Endothelial cell of umbilical vein (primary cell): ENCODE data around the gene ZPR1. TPM values are rescaled to one million over a fixed set of nuclear protein-coding genes. Genes with fewer than 3 reads are reported as not detected.

Source experiments
- BruUV-seq: library from RNA; stranded (reverse); fragments of 400-500 nt; replicated peaks from 2 replicates; lab custom pipeline; 2021; lab: Mats Ljungman, UMichigan
- CTCF ChIA-PET: fragments of 300-600, 350-600 bp; sonication (Branson Sonifier 250); formaldehyde crosslinking; loops from one replicate; lab custom pipeline; 2021; ENCODE audit warnings: antibody characterized with exemption, inconsistent platforms; lab: Charles Lee
- POLR2A ChIA-PET: fragments of 300-600, 350-600 bp; sonication (Branson Sonifier 250); formaldehyde crosslinking; loops from one replicate; lab custom pipeline; 2021; ENCODE audit warnings: antibody characterized with exemption, inconsistent platforms; lab: Charles Lee
- DNase-seq: peaks from one replicate; pipeline ENCODE4 v3.0.0-alpha.2; 2011; ENCODE audit warnings: low read depth, low spot score
- FAIRE-seq: peaks from 2 replicates; lab custom pipeline; 2011; peaks lifted over from hg19 to GRCh38; lab: Jason Lieb, UNC
- H2AFZ ChIP-seq: 2 replicates; pipeline ENCODE4 v1.6.0; 2012; ENCODE audit warnings: low read depth, low read length, control low read depth, inconsistent platforms
- H3K27ac ChIP-seq: 2 replicates; pipeline ENCODE4 v1.5.1; 2011; ENCODE audit warnings: low read depth, mild to moderate bottlenecking, control low read depth, low read length, moderate library complexity; ENCODE audit not compliant: insufficient read depth
- H3K27me3 ChIP-seq, 2 experiments: 2 replicates each; pipeline versions ENCODE4 v1.6.0 to v1.6.1; 2011; ENCODE audit warnings: low read length in 2 of 2, mixed read lengths in 1 of 2; ENCODE audit not compliant: control insufficient read depth in 2 of 2, insufficient read depth in 2 of 2
- H3K36me3 ChIP-seq, 2 experiments: 2 replicates in 1 of 2; 3 replicates in 1 of 2; pipeline ENCODE4 v1.5.1; 2011; ENCODE audit warnings: low read length in 2 of 2, mild to moderate bottlenecking in 1 of 2, moderate library complexity in 1 of 2; ENCODE audit not compliant: control insufficient read depth in 2 of 2, insufficient read depth in 2 of 2; ENCODE audit errors: extremely low read depth in 1 of 2
- H3K4me1 ChIP-seq: 3 replicates; pipeline ENCODE4 v1.5.1; 2011; ENCODE audit warnings: mild to moderate bottlenecking, low read length; ENCODE audit not compliant: control insufficient read depth, insufficient read depth; ENCODE audit errors: extremely low read depth
- H3K4me2 ChIP-seq: 2 replicates; pipeline ENCODE4 v1.6.1; 2011; ENCODE audit warnings: low read length, control low read depth, mixed read lengths; ENCODE audit not compliant: insufficient read depth
- H3K4me3 ChIP-seq, 3 experiments: fragments of 200-600 bp in 1 of 3; sonication (generic), shearing (Covaris generic) in 1 of 3; replicated peaks in 1 of 3; 2 replicates each; pipeline ENCODE4 v1.5.1; 2011 to 2016; ENCODE audit warnings: control low read depth in 3 of 3, low read length in 3 of 3, mild to moderate bottlenecking in 2 of 3, inconsistent platforms in 1 of 3, low read depth in 1 of 3, moderate library complexity in 1 of 3; ENCODE audit not compliant: insufficient read depth in 1 of 3
- H3K79me2 ChIP-seq: 2 replicates; pipeline ENCODE4 v1.6.0; 2012; ENCODE audit warnings: low read length, inconsistent platforms; ENCODE audit not compliant: control insufficient read depth, insufficient read depth
- H3K9ac ChIP-seq: replicated peaks from 2 replicates; pipeline ENCODE3; 2011; ENCODE audit warnings: low read length, control low read depth; ENCODE audit not compliant: insufficient read depth; ENCODE audit errors: extremely low read depth
- H3K9me1 ChIP-seq: replicated peaks from 3 replicates; pipeline ENCODE4 v1.6.0; 2011; ENCODE audit warnings: mild to moderate bottlenecking, low read length; ENCODE audit not compliant: control insufficient read depth, insufficient read depth; ENCODE audit errors: extremely low read depth
- H3K9me3 ChIP-seq: replicated peaks from 2 replicates; pipeline ENCODE4 v1.5.1; 2012; ENCODE audit warnings: low read length, inconsistent platforms; ENCODE audit not compliant: control insufficient read depth, insufficient read depth
- H4K20me1 ChIP-seq: replicated peaks from 2 replicates; pipeline ENCODE3; 2011; ENCODE audit warnings: mild to moderate bottlenecking, low read length; ENCODE audit not compliant: control insufficient read depth, insufficient read depth; ENCODE audit errors: extremely low read depth
- EZH2 ChIP-seq: IDR thresholded peaks from 2 replicates; pipeline ENCODE4 v1.6.1; 2012; ENCODE audit warnings: borderline replicate concordance, low read depth, mild to moderate bottlenecking, moderate library complexity, low read length, inconsistent platforms; ENCODE audit not compliant: severe bottlenecking
- FOS ChIP-seq: IDR thresholded peaks from 2 replicates; pipeline ENCODE4 v1.6.1; 2011; ENCODE audit warnings: mild to moderate bottlenecking, low read length, moderate library complexity, borderline replicate concordance; ENCODE audit not compliant: insufficient read depth
- GATA2 ChIP-seq: IDR thresholded peaks from 2 replicates; pipeline ENCODE4 v1.7.0; 2011; ENCODE audit warnings: low read depth, mild to moderate bottlenecking, moderate library complexity, mixed read lengths, low read length; ENCODE audit not compliant: insufficient read length, insufficient read depth
- JUN ChIP-seq: IDR thresholded peaks from 2 replicates; pipeline ENCODE4 v1.6.1; 2011; ENCODE audit warnings: borderline replicate concordance, low read depth; ENCODE audit not compliant: insufficient read length, insufficient read depth
- MYC ChIP-seq: IDR thresholded peaks from one replicate; pipeline ENCODE4 v1.6.1; 2011; ENCODE audit warnings: mild to moderate bottlenecking, low read depth, low read length
- POLR2A ChIP-seq: IDR thresholded peaks from 2 replicates; pipeline ENCODE4 v1.6.1; 2012; ENCODE audit warnings: low read depth, mild to moderate bottlenecking, control low read depth, low read length
- POLR2AphosphoS5 ChIP-seq: IDR thresholded peaks from 2 replicates; pipeline ENCODE4 v1.6.1; 2012; ENCODE audit warnings: low read depth, mild to moderate bottlenecking, control low read depth, low read length, moderate library complexity; ENCODE audit not compliant: insufficient read depth
- dilution Hi-C: fragments of 300-500 bp; cut with MboI; formaldehyde crosslinking; loops from one replicate; pipeline ENCODE4 v1.15.0; 2019; ENCODE audit warnings: low sequenced_read_pairs; ENCODE audit not compliant: extremely low pct_ligation_motif_present
- intact Hi-C: fragments of 100-400 bp; cut with micrococcal nuclease; formaldehyde crosslinking; loops from one replicate; pipeline ENCODE4 v1.10.0; 2022
- polyA plus RNA-seq, 4 experiments: library from polyadenylated mRNA; depleted of rRNA in 3 of 4; stranded (reverse) in 3 of 4; unstranded in 1 of 4; fragments of >200 nt; gene quantifications; 2 replicates each; pipeline versions ENCODE4 v1.2.1 to v1.2.3, GENCODE V29; 2011 to 2012; ENCODE audit warnings: missing spikeins in 1 of 4
- total RNA-seq: library from RNA; stranded (reverse); gene quantifications from 2 replicates; pipeline ENCODE4 v1.2.3, GENCODE V29; 2021
- TF ChIP-seq, protein P1 (sequence below): IDR thresholded peaks from 2 replicates; pipeline ENCODE4 v1.6.1; 2011; ENCODE audit not compliant: insufficient read depth, insufficient read length
- TF ChIP-seq, protein P2 (sequence below), 2 donors: IDR thresholded peaks; 1 replicate in 1 of 2; 2 replicates in 1 of 2; pipeline ENCODE4 v1.5.1; 2011; ENCODE audit warnings: low read length in 2 of 2, mild to moderate bottlenecking in 2 of 2, moderate library complexity in 2 of 2, control low read depth in 1 of 2, inconsistent platforms in 1 of 2, low read depth in 1 of 2; ENCODE audit not compliant: insufficient read depth in 1 of 2; ENCODE audit errors: extremely low read depth in 1 of 2

Gene ZPR1
- total and polyA plus RNA-seq, 2 donors (not counting 3 experiments of a cell fraction or from before 2014, with no cell fraction given): 22.6 to 54.5 TPM

DNA sequence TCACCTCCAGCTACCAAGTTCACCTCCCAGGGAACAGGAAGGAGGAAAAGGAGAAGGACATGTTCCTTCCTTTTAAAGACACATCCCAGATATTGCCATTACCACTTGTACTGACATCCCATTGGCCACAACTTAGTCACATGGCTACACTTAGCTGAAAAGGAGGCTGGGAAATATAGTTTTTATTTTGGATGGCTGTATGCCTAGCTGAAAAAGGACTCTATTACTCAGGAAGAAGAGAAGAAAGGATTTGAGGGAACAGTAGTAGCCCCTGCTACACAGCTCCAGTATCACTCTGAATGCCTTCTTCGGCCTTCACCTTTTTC lies 5.9 kb upstream of the ZPR1 start:
- peak overlapping the region; percentile 55 for H2AFZ ChIP-seq

More for the DNA sequence above, 5.9 kb upstream of the ZPR1 start:
- no TSS peak for BruUV-seq
- H3K27ac ChIP-seq: no peak overlapping the region
- TF ChIP-seq, protein P1, sequence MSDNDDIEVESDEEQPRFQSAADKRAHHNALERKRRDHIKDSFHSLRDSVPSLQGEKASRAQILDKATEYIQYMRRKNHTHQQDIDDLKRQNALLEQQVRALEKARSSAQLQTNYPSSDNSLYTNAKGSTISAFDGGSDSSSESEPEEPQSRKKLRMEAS: no peak
- TF ChIP-seq GATA2: no peak
- TF ChIP-seq MYC: no peak
- TF ChIP-seq JUN: no peak
- TF ChIP-seq FOS: no peak
- TF ChIP-seq, protein P2, sequence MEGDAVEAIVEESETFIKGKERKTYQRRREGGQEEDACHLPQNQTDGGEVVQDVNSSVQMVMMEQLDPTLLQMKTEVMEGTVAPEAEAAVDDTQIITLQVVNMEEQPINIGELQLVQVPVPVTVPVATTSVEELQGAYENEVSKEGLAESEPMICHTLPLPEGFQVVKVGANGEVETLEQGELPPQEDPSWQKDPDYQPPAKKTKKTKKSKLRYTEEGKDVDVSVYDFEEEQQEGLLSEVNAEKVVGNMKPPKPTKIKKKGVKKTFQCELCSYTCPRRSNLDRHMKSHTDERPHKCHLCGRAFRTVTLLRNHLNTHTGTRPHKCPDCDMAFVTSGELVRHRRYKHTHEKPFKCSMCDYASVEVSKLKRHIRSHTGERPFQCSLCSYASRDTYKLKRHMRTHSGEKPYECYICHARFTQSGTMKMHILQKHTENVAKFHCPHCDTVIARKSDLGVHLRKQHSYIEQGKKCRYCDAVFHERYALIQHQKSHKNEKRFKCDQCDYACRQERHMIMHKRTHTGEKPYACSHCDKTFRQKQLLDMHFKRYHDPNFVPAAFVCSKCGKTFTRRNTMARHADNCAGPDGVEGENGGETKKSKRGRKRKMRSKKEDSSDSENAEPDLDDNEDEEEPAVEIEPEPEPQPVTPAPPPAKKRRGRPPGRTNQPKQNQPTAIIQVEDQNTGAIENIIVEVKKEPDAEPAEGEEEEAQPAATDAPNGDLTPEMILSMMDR (IDR thresholded peaks at IDR 0.05; ENCODE audit: extremely low read depth in 1 of 2, insufficient read depth in 1 of 2, low read depth in 1 of 2, low read length in 2 of 2): no peak
- no peak for TF ChIP-seq POLR2A
- no peak for TF ChIP-seq EZH2
- no peak for TF ChIP-seq POLR2AphosphoS5
- H3K9me3 ChIP-seq: no peaks in the 10 kb centered on the region
- FAIRE-seq (no peak), DNase-seq (no peak)
- H3K9me1 ChIP-seq: no peaks in the 10 kb centered on the region
- no peak overlapping the region for H3K4me2 ChIP-seq
- no peak overlapping the region for H3K4me3 ChIP-seq
- H3K27me3 ChIP-seq: no peaks in the 10 kb centered on the region
- dilution Hi-C loops: no loop called here
- ChIA-PET POLR2A (no interaction called here), CTCF (interaction anchor here (1.1 to 5.5 kb wide), 7 partner anchors 42 to 435 kb away, joined by 3 to 272 read pairs (median 7); partner anchors contain the start of gene APOA1)
- H3K9ac ChIP-seq: no peak overlapping the region
- no peaks in the 10 kb centered on the region for H4K20me1 ChIP-seq
- no peaks in the 10 kb centered on the region for H3K36me3 ChIP-seq
- no peaks in the 10 kb centered on the region for H3K4me1 ChIP-seq
- intact Hi-C loops: loop anchor here (5.0 kb wide), 1 partner anchor 74 kb away; no protein-coding TSS in a partner anchor
- no peaks in the 10 kb centered on the region for H3K79me2 ChIP-seq
